Stimulated activated CD4-positive, alpha-beta T cell treated with anti-CD3 and anti-CD28 coated beads, Interleukin-12 subunit alpha, Interleukin-12 subunit beta, amount 100 ng/mL, for 4 hours (primary cell): ENCODE results near the gene FRMD4B.
"Not testable (repeated sequence)": the region's sequence is repeated elsewhere in the genome, so short reads cannot be mapped to it uniquely, and the experiment has no call there.

ENCODE experiments used
- DNase-seq: peaks from one replicate; pipeline ENCODE4 v3.0.0-alpha.2; 2020

The FRMD4B gene

GRCh38 chr3:69282181-69282580 lies 103.7 kb downstream of the FRMD4B start:
- peak; percentile 64 for DNase-seq

- not testable (repeated sequence) for DNase-seq
Observed at GRCh38 chr3:69277403-69277802, 108.5 kb downstream of the FRMD4B start.

- DNase-seq, result no peak
Observed at GRCh38 chr3:69276884-69277283, 109.0 kb downstream of the FRMD4B start.

GRCh38 chr3:69276191-69276590 lies 109.7 kb downstream of the FRMD4B start:
- DNase-seq, result not testable (repeated sequence)

- no peak for DNase-seq
Observed at GRCh38 chr3:69273896-69274295, 112.0 kb downstream of the FRMD4B start.

GRCh38 chr3:69272556-69272955 lies 113.3 kb downstream of the FRMD4B start:
- DNase-seq, result no peak

- DNase-seq, result no peak
Observed at GRCh38 chr3:69271098-69271497, 114.8 kb downstream of the FRMD4B start.

GRCh38 chr3:69266585-69266984 lies 119.3 kb downstream of the FRMD4B start:
- DNase-seq, result no peak

GRCh38 chr3:69266071-69266470 lies 119.8 kb downstream of the FRMD4B start:
- DNase-seq, result not testable (repeated sequence)

GRCh38 chr3:69260843-69261405 lies 125.0 kb downstream of the FRMD4B start:
- DNase-seq, result not testable (repeated sequence)

- no peak for DNase-seq
Observed at GRCh38 chr3:69260216-69260787, 125.6 kb downstream of the FRMD4B start.

GRCh38 chr3:69259125-69259524 lies 126.8 kb downstream of the FRMD4B start:
- no peak for DNase-seq

- DNase-seq, result no peak
Observed at GRCh38 chr3:69255928-69256327, 130.0 kb downstream of the FRMD4B start.

GRCh38 chr3:69254351-69254750 lies 131.5 kb downstream of the FRMD4B start:
- no peak for DNase-seq

GRCh38 chr3:69252631-69253030 lies 133.3 kb downstream of the FRMD4B start:
- no peak for DNase-seq

- DNase-seq, result no peak
Observed at GRCh38 chr3:69252141-69252540, 133.7 kb downstream of the FRMD4B start.

- DNase-seq, result no peak
Observed at GRCh38 chr3:69251078-69251805, 134.6 kb downstream of the FRMD4B start.

- DNase-seq, result peak; percentile 28
Observed at GRCh38 chr3:69250014-69250413, 135.9 kb downstream of the FRMD4B start.

- DNase-seq, result no peak
Observed at GRCh38 chr3:69249001-69249400, 136.9 kb downstream of the FRMD4B start.

GRCh38 chr3:69248436-69248835 lies 137.5 kb downstream of the FRMD4B start:
- DNase-seq, result no peak

GRCh38 chr3:69246612-69247011 lies 139.3 kb downstream of the FRMD4B start:
- DNase-seq, result no peak

- no peak for DNase-seq
Observed at GRCh38 chr3:69244039-69244438, 141.8 kb downstream of the FRMD4B start.

GRCh38 chr3:69241769-69242168 lies 144.1 kb downstream of the FRMD4B start:
- no peak for DNase-seq
